Testis (tissue), 2 donors: ENCODE measurements around the gene GABBR2.

Source experiments
- CTCF ChIP-seq, 3 experiments: fragments of 450-650 bp in 2 of 3; fragments of 200-600 bp in 1 of 3; sonication (generic) in 1 of 3; IDR thresholded peaks; one replicate each; pipeline ENCODE4 v1.5.1; 2016 to 2019; ENCODE audit warnings: antibody characterized with exemption in 3 of 3, mild to moderate bottlenecking in 2 of 3, moderate library complexity in 1 of 3
- POLR2A ChIP-seq: fragments of 450-650 bp; IDR thresholded peaks from one replicate; pipeline ENCODE4 v1.6.1; 2017; ENCODE audit warnings: antibody characterized with exemption, mild to moderate bottlenecking, moderate library complexity

GRCh38 chr9:98290411-98290810 lies 418.3 kb downstream of the GABBR2 start:
- TF ChIP-seq POLR2A (no peak), CTCF (IDR thresholded peaks at IDR 0.05) (no peak)
